T-helper 1 cell treated with Interleukin-12 subunit alpha and Interleukin-12 subunit beta and Interleukin-4 antibody, amounts not matched to agents 30 μg/mL and 1 μg/mL, for 36 hours (primary cell): Measurements from ENCODE around the gene INPP5A.

Experiments used
- H3K27ac Mint-ChIP-seq: one replicate; pipeline ENCODE4 v1.8.0; 2021; ENCODE audit warnings: mild to moderate bottlenecking, mixed read lengths
- H3K27me3 Mint-ChIP-seq: one replicate; pipeline ENCODE4 v1.8.0; 2021; ENCODE audit warnings: low read depth, mixed read lengths
- H3K36me3 Mint-ChIP-seq: one replicate; pipeline ENCODE4 v1.8.0; 2021; ENCODE audit warnings: low read depth, mixed read lengths
- H3K4me1 Mint-ChIP-seq: one replicate; pipeline ENCODE4 v1.8.0; 2021; ENCODE audit warnings: low read depth, mixed read lengths
- H3K4me3 Mint-ChIP-seq: one replicate; pipeline ENCODE4 v1.8.0; 2021; ENCODE audit warnings: mild to moderate bottlenecking, moderate library complexity, mixed read lengths
- H3K9me3 Mint-ChIP-seq: one replicate; pipeline ENCODE4 v1.8.0; 2021; ENCODE audit warnings: mixed read lengths

INPP5A gene

GRCh38 chr10:132510174-132510611, 27.4 kb upstream of the INPP5A start:
- no peak overlapping the region for H3K4me3 Mint-ChIP-seq
- H3K4me1 Mint-ChIP-seq, result no peaks in the 10 kb centered on the region
- H3K9me3 Mint-ChIP-seq, result no peaks in the 10 kb centered on the region
- H3K36me3 Mint-ChIP-seq, result no peaks in the 10 kb centered on the region
- peaks cover 8% of the 10 kb centered on the region for H3K27me3 Mint-ChIP-seq
- no peak overlapping the region for H3K27ac Mint-ChIP-seq

- Mint-ChIP-seq H3K27ac (no peak overlapping the region), H3K9me3 (no peaks in the 10 kb centered on the region), H3K36me3 (no peaks in the 10 kb centered on the region), H3K27me3 (peaks cover 12% of the 10 kb centered on the region), H3K4me3 (no peak overlapping the region), H3K4me1 (no peaks in the 10 kb centered on the region)
These were observed 26.2 kb upstream of the INPP5A start for GRCh38 chr10:132511121-132512051.

- Mint-ChIP-seq H3K9me3 (no peaks in the 10 kb centered on the region), H3K4me1 (no peaks in the 10 kb centered on the region), H3K4me3 (no peak overlapping the region), H3K27ac (no peak overlapping the region), H3K36me3 (no peaks in the 10 kb centered on the region), H3K27me3 (peaks cover 12% of the 10 kb centered on the region)
These were observed 25.5 kb upstream of the INPP5A start for GRCh38 chr10:132512052-132512442.

GRCh38 chr10:132512693-132513345, 24.8 kb upstream of the INPP5A start:
- Mint-ChIP-seq H3K9me3 (no peaks in the 10 kb centered on the region), H3K36me3 (no peaks in the 10 kb centered on the region), H3K27ac (no peak overlapping the region), H3K4me3 (no peak overlapping the region), H3K27me3 (peaks cover 12% of the 10 kb centered on the region), H3K4me1 (no peaks in the 10 kb centered on the region)

- no peak overlapping the region for H3K4me3 Mint-ChIP-seq
- H3K4me1 Mint-ChIP-seq, result no peaks in the 10 kb centered on the region
- H3K27me3 Mint-ChIP-seq, result peaks cover 12% of the 10 kb centered on the region
- H3K9me3 Mint-ChIP-seq, result no peaks in the 10 kb centered on the region
- H3K36me3 Mint-ChIP-seq, result no peaks in the 10 kb centered on the region
- no peak overlapping the region for H3K27ac Mint-ChIP-seq
These were observed 22.6 kb upstream of the INPP5A start for GRCh38 chr10:132514821-132515520.

- H3K4me3 Mint-ChIP-seq, result no peak overlapping the region
- H3K9me3 Mint-ChIP-seq, result no peaks in the 10 kb centered on the region
- no peaks in the 10 kb centered on the region for H3K36me3 Mint-ChIP-seq
- no peaks in the 10 kb centered on the region for H3K4me1 Mint-ChIP-seq
- peaks cover 8% of the 10 kb centered on the region for H3K27me3 Mint-ChIP-seq
- H3K27ac Mint-ChIP-seq, result no peak overlapping the region
These were observed 21.5 kb upstream of the INPP5A start for GRCh38 chr10:132515811-132516726.

GRCh38 chr10:132516771-132517725, 20.5 kb upstream of the INPP5A start:
- Mint-ChIP-seq H3K9me3 (no peaks in the 10 kb centered on the region), H3K4me3 (no peak overlapping the region), H3K27me3 (peaks cover 8% of the 10 kb centered on the region), H3K27ac (no peak overlapping the region), H3K36me3 (no peaks in the 10 kb centered on the region), H3K4me1 (no peaks in the 10 kb centered on the region)

- Mint-ChIP-seq H3K27me3 (peaks cover 5% of the 10 kb centered on the region), H3K36me3 (no peaks in the 10 kb centered on the region), H3K27ac (no peak overlapping the region), H3K4me3 (no peak overlapping the region), H3K9me3 (no peaks in the 10 kb centered on the region), H3K4me1 (no peaks in the 10 kb centered on the region)
These were observed 19.6 kb upstream of the INPP5A start for GRCh38 chr10:132517951-132518521.

GRCh38 chr10:132518572-132519381, 18.8 kb upstream of the INPP5A start:
- Mint-ChIP-seq H3K9me3 (no peaks in the 10 kb centered on the region), H3K27ac (no peak overlapping the region), H3K27me3 (peaks cover 4% of the 10 kb centered on the region)

GRCh38 chr10:132519382-132520176, 18.0 kb upstream of the INPP5A start:
- peaks cover 4% of the 10 kb centered on the region for H3K27me3 Mint-ChIP-seq
- no peaks in the 10 kb centered on the region for H3K9me3 Mint-ChIP-seq
- no peaks in the 10 kb centered on the region for H3K36me3 Mint-ChIP-seq
- no peak overlapping the region for H3K4me3 Mint-ChIP-seq
- no peak overlapping the region for H3K27ac Mint-ChIP-seq
- no peaks in the 10 kb centered on the region for H3K4me1 Mint-ChIP-seq

More at GRCh38 chr10:132518572-132519381, 18.8 kb upstream of the INPP5A start:
- Mint-ChIP-seq H3K4me1 (no peaks in the 10 kb centered on the region), H3K4me3 (no peak overlapping the region), H3K36me3 (no peaks in the 10 kb centered on the region)

GRCh38 chr10:132520177-132520811, 17.3 kb upstream of the INPP5A start:
- H3K27me3 Mint-ChIP-seq, result peaks cover 6% of the 10 kb centered on the region

More at GRCh38 chr10:132520177-132520811, 17.3 kb upstream of the INPP5A start:
- H3K27ac Mint-ChIP-seq, result no peak overlapping the region
- H3K9me3 Mint-ChIP-seq, result no peaks in the 10 kb centered on the region
- H3K36me3 Mint-ChIP-seq, result no peaks in the 10 kb centered on the region
- H3K4me1 Mint-ChIP-seq, result no peaks in the 10 kb centered on the region
- no peak overlapping the region for H3K4me3 Mint-ChIP-seq
